GM12874 (cell line): ENCODE measurements around the gene MRGPRE.

Experiments used
- TF ChIP-seq, protein P1 (sequence below): IDR thresholded peaks from 2 replicates; pipeline ENCODE4 v1.5.1; 2011; ENCODE audit warnings: low read depth, mild to moderate bottlenecking, control low read depth, low read length, moderate library complexity; ENCODE audit not compliant: insufficient read depth

The MRGPRE gene

DNA sequence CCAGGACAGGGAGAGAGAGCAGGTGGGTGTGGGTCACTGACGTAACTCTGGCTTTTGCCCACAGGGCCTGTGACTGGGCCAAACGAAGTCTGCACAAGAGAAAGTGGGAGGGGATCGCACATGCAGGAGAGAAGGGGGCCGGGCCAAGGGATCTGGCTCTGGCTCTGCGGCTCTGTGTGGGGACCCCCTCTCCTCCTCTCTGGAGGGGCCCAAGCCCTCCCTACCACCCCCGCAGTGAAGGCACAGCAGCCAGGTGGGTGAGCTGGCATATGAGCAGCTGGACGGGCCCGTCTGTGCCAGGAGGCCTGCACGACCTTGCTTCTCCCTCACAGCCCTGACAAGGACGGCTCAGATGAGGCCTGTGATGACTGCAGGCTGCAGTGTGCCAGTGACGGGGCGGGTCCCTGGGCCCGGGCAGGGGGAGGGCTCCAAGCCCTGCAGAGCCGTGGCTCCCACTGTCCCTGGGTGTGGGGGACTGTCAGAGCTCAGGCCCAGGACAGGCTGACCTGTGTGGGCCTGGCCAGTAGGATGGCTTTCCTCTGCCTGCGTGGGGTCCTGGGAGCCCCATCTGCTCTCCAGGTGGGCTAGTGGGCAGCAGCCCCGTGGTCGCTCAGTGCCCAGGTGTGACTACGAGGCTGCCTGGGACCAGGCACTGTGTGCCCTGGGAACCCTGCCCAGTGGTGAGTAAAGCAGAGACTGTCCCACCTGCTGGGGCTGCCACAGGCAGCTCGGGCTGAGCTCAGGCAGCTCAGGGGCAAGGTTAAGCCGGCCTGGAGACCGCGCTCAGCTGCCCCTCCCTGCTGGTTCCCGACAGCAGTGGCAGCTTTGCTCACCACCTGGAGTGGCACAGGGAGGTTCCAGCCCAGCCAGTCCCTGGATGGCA is 35.8 kb downstream of the MRGPRE start:
- TF ChIP-seq, protein P1, sequence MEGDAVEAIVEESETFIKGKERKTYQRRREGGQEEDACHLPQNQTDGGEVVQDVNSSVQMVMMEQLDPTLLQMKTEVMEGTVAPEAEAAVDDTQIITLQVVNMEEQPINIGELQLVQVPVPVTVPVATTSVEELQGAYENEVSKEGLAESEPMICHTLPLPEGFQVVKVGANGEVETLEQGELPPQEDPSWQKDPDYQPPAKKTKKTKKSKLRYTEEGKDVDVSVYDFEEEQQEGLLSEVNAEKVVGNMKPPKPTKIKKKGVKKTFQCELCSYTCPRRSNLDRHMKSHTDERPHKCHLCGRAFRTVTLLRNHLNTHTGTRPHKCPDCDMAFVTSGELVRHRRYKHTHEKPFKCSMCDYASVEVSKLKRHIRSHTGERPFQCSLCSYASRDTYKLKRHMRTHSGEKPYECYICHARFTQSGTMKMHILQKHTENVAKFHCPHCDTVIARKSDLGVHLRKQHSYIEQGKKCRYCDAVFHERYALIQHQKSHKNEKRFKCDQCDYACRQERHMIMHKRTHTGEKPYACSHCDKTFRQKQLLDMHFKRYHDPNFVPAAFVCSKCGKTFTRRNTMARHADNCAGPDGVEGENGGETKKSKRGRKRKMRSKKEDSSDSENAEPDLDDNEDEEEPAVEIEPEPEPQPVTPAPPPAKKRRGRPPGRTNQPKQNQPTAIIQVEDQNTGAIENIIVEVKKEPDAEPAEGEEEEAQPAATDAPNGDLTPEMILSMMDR, result no peak

DNA sequence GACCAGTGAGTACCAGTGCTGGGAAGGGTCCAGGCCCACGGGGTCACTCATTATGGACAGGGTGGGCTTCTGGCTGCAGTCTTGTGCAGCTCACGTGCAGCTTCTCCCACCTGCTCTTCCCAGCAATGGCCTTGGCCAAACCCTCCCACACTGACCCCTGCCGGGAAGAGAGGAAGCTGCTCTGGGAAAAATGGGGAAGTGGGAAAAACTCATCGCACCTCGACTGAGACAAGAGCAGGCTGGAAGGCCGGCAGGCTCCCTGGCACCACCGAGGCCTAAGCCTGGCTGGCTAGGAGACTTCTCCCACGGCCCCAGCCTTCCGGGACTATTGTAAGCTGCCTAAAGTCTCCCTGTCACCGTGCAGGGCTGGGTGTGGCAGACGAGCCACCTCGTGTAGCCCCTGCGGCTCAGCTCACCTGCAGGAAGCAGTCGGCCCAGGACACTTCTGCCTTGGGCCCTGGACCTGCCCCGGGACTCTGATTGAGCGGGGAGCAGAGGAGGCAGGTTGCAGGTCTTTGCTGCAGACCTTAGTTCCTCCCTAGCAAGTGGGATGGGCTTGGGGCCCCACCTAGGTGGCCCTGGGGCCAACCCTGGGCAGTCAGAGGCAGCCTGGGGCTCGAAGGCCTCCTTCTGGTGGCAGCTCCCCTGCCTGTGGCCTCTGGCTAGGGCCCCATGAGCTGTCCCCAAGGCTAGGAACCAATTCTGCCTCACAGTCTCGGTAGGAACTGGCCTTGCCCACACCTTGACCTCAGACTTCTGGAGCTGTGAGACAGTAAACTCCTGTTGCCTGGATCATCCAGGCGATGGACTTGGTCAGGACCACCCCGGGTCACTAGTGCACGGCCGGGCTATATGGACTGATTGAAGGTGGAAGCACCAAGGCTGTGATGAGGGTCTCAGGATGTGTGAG is 36.7 kb downstream of the MRGPRE start:
- TF ChIP-seq, protein P1, result no peak

DNA sequence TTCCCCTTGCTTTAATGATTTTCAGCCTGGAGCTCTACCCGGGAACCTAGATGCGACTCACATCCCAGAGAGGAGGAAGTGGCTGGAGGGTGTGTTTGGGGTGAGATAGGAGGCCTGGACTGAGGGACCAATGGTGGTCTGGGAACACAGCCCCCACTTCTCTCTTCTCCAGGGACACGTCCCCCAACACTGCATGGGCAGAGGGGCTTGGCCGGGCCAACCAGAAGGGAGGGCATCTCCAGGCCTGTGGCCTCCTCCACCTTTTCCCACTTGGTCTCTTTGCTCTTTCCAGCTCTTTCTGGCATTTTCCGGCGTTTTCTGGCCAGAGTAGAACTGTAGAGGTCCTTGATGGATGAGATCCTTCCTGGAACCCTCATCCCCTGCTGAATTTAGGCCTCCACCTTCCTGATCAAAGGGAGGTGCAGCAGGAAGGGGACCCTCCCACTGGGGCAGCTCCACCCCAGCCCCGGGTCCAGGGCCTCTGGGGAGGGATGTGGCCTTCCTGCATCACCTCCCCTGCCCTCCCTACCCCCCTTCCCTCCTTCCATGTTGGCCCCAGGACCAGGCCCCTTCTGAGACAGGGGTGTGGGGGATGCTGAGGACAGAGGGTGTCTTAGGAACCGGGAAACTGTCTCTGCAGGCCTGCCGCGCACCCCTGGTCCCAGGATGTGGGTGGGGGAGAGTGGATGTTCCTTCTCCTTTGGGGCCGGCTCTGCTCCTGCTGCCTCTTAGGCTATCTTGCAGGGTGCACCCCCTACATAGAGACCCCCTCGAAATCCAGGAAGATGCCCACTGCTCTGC is 38.0 kb downstream of the MRGPRE start:
- TF ChIP-seq, protein P1, result no peak

DNA sequence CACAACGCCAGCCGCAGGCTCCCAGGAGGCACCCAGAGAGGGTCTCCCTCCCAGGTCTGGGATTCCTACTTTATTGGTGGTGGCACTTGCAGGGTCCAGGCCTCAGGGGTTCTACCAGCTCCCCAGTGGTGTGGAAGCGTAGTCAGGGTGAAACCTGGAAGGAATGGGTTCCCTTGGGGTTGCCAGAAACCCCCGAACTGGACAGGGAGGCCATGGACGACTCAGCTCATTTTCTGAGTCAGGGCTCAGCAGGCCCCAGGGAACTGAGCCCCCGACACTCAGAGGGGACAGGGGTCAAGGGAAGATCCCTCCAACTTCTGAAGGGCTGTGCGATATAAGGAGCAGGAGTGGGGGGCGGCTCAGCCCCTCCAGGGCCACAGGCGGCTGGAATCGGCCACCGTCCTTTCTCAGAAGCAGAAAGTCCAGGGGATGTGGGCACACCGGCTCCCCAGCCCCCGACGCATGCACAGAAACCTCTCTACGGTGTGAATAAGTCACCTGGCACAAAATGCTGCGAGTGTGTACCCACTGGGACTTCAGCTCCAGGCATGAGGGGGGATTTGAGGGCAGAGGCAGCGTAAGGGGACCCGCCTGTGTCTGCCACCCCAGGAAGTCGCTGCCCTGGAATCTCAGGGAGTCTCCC is 38.7 kb downstream of the MRGPRE start:
- TF ChIP-seq, protein P1, result no peak

DNA sequence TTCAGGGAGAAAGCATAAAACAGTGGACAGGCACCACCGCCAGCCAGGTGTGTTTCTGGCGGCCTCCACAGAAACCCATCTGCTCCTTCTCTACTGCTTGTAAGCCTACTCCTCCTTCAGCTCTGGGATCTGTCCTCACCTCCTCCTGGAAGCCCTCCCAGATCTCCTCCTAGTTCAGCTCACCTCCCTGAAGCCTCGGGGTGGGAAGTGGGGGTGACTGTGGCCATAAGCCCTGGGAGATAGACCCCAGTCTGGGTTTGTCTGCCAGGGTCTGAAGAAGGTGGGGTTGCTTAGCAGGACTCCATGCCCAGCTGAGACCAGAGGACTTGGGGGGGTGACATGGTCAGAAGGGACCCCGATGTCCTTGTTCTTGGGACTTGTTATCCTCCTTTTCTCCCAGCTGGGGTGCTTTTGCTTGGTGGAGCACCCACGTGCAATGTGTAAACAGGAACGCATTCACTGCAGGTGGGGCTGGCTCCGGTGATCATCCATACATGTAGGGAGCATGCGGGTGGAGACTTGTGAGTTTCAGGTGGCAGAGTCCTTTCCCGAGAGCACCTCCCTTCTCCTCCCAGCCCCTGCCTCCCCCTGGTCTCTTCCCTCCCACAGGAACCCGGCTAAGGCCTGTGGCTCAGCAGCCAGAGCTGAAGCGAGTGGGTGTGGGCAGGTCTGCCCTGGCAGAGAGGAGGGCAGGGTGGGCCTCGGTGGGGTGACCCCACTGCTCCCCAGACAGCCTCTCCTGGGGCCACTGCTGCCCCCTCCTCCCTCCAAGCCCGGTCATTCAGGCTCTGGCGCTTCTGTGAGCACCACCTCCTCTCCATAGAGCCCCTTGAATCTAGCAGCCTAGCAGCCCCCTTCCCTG is 39.5 kb downstream of the MRGPRE start:
- TF ChIP-seq, protein P1, result no peak

DNA sequence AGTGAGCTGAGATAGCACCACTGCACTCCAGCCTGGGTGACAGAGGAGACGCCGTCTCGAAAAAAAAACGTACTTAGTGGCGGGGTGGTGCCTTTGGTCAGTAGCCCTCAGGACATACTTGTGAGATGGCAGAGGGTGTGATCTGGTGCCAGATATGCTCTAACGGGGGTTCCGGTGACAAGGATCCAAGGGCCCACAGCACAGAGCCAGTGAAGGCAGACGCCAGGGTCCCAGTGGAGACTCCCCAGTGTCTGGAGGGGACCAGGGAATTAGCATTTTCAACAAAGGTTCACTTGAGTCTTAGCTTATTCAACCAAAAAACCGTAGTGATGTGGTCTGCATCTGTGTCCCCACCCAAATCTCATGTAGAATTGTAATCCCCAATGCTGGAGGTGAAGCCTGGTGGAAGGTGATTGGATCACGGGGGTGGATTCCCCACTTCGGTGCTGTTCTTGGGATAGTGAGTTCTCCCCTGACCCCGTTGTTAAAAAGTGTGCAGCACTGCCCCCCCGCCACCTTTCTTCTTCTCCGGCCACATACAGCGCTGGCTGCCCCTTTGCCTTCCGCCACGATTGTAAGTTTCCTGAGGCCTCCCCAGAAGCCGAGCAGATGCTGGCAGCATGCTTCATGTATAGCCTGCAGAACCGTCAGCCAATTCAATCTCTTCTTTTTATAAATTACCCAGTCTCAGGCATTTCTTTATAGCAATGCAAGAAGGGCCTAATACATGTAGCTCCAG is 40.5 kb downstream of the MRGPRE start:
- TF ChIP-seq, protein P1, result no peak
